GM21619 (cell line): ENCODE measurements around the gene KCNJ10.

Experiments used
- ATAC-seq: cut with Tn5 transposase; IDR thresholded peaks from one replicate; pipeline ENCODE4 v1.9.1; 2021; ENCODE audit not compliant: unreplicated experiment

Gene KCNJ10

GRCh38 chr1:159993911-159994310 is 76.0 kb downstream of the KCNJ10 start:
- no peak for ATAC-seq

DNA sequence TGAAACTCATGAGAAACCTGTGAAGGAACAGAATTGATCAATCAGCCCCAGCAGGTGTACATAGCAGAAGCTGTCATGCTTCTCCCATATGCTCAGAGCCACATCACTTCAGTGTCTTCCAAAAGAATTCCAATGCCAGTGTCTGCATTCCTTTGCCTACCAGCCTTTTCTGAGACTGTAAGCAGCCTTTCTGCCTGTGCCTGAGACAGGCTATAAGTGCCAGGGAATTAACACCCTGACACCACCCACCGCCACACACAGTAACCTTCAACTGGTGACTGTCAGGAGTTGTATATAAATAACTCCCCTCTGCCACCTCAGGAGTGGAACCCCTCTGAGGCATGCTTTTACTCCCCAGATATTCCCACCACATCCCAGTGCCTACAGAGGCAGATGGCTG is 77.8 kb downstream of the KCNJ10 start:
- ATAC-seq, result no peak

- ATAC-seq, result no peak
These were observed 78.4 kb downstream of the KCNJ10 start for GRCh38 chr1:159991513-159991912.

DNA sequence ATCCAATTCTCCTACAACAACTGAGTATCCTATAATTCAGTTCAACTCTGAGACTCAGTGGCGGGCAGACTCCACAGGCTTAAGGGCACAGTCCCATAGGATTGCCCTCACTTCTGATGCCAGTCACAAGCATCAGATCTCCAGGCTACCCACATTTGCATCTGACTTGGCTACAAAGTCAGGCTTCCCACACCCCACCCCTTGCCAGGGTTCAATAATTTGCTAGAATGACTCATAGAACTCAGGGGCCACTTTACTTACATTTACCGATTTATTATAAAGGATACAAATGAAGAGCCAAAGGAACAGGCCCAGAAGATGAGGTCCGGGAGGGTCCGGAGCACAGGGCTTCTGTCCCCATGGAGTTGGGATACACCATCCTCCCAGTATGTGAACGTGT is 80.0 kb downstream of the KCNJ10 start:
- no peak for ATAC-seq

DNA sequence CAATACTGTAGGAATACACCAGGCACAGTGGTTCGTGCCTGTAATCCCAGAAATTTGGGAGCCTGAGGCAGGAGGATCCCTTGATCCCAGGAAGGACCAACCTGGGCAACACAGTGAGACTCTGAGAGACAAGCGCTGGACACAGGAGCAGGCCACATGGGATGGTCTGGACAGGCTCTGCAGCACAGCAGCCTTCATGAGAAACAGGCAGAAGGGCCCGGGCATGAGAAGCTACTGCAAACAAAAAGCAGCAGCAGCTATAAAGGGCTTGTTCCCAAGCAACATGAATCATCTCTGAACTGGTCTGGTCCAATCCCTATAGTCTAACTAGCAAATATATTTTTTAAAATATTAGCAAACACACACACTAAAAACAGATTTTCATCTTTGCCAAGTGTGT is 80.4 kb downstream of the KCNJ10 start:
- no peak for ATAC-seq

GRCh38 chr1:159988006-159988405 is 82.0 kb downstream of the KCNJ10 start:
- ATAC-seq, result no peak

GRCh38 chr1:159987186-159987585 is 82.8 kb downstream of the KCNJ10 start:
- ATAC-seq, result no peak

- no peak for ATAC-seq
These were observed 83.4 kb downstream of the KCNJ10 start for GRCh38 chr1:159986531-159986930.

DNA sequence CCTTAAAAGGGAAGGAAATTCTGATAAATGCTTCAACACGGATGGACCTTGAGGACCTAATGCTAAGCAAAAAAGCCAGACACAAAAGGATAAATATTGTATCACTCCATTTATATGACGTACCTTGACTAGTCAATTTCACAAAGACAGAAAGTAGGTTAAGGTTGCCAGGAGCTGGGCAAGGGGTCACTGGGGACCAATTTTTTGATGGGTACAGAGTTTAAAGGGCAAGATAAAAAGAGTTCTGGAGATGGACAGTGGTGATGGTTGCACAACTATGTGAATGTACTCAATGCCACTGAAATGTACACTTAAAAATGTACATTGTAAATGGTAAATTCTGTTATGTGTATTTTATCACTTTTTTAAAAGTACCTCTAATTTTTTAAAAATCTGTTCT is 83.9 kb downstream of the KCNJ10 start:
- no peak for ATAC-seq

DNA sequence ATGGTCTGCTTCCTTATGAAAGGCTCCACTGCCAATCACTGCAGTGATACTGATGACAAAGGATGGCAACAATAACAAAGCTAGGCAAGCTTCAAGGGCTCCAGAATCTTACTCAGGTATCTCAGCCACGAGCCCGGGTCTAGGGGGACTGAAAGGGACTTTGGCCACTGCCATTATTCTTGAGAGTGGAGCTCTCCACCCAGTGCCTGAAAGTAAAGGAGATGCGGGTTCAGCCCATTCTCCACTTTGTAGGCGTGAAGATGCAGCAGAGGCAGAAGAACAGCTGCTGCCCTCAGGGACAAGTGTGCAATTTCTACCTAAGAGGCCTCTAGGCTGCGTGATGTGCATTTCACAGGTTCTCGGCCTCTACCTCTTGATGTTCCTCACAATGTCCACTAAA is 84.5 kb downstream of the KCNJ10 start:
- no peak for ATAC-seq

GRCh38 chr1:159983681-159984080 is 86.3 kb downstream of the KCNJ10 start:
- no peak for ATAC-seq

- ATAC-seq, result no peak
These were observed 87.7 kb downstream of the KCNJ10 start for GRCh38 chr1:159982280-159982679.

GRCh38 chr1:159981351-159982055 is 88.5 kb downstream of the KCNJ10 start:
- ATAC-seq, result no peak

- ATAC-seq, result no peak
These were observed 89.2 kb downstream of the KCNJ10 start for GRCh38 chr1:159980786-159981185.

DNA sequence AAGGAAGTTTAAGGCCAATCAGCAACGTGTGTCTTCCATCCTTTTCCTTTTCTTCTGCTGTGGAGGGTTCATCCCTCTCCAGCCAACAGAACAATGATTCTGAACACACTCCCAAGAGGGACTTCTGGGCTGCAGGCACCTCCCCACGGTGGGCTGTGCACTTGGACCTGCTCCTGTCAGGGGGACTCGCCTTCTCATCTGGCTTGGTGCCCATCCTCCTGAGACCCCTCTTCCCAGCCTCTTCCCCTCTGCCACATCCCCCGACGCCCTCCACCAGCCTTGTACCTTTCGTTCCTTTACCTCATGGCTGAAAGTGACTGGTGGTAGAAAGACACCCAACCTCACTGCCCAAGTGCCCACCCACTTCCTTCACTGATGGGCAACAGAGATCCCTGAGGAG is 89.9 kb downstream of the KCNJ10 start:
- ATAC-seq, result no peak

- ATAC-seq, result no peak
These were observed 90.7 kb downstream of the KCNJ10 start for GRCh38 chr1:159979257-159979656.

DNA sequence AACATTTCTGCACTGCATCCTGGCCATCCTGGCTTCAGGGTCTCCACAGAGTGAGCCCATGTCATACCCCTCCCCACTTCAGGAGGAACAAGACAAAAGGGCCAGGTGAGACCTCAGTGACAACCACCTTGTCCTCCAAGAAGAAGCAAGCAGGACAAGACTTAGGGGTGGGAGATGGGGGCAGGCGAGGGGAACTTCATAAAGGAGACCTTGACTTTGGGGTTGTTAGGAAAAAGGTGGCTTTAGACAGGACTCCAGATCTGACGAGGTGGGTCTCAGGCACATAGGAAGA is 91.9 kb downstream of the KCNJ10 start:
- ATAC-seq, result no peak

- no peak for ATAC-seq
These were observed 92.4 kb downstream of the KCNJ10 start for GRCh38 chr1:159977364-159978106.

DNA sequence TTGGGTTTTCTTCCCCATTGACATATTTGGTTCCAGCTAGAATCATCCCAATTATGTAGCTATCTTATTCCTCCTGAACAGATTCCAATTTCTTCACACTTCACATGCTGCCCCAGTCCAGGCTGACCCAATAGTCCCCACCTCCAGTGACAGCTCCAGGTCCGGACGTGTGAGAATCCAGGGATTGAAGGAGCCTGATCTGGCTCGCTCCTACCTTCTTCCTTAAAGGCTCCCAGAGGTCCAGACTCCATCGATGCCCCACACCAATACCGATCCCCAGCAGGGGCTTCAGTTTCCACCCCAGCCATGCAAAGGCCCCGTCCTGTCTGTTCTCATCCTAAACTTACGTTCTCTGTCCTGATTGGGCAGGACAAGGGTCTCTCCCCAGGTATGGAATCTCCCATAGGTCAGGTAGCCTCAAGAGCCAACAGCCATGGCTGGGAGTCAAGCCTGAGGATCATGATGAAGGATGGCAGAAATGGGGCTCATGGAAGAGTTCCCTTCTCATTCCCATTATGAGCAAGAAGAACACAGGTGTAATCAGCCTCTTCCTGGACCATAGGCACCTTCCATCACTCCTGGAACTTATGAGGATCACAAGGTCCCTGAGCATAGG is 95.5 kb downstream of the KCNJ10 start:
- ATAC-seq, result no peak

GRCh38 chr1:159973350-159973940 is 96.5 kb downstream of the KCNJ10 start:
- ATAC-seq, result no peak

DNA sequence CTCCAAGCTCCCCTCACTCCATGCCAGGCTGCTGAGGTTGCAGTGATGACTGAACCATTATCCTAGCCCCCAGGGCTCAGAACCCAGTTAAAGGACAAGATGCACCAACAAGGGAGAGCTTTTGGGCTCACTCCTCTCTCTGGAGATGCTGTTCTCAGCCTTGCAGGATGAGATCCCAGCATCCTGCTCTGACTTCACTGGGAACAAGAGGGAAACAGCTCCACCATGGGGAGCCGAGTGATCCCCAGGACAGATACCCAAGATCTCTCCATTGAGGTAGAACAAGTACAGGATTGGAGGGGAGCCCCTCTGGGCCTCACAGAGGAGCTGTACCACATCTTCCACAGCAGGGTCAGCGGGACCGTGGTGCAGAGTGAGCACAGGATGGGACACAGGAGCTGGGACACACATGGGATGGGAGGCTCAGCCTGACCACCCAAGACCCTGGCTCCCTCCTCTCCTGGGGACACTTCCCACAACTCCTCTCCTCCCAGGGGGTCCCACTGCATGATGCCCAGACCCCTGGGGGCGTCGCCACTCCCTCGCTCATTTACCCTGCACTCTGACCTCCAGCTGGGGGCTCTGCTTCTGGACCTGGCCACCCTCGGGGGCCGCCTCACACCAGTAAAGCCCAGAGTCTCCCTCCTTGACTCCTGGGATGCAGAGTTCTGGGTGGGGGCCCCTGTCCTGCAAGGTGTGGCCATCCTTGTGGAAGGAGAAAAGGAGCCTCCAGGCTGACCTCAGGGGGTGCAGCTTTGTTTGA is 97.3 kb downstream of the KCNJ10 start:
- ATAC-seq, result no peak
